SU-DHL-6 (cell line): Measurements from ENCODE around the gene NAV3.

Source experiments
- H2AFZ ChIP-seq: fragments of 200-600 bp; sonication (generic); 2 replicates; pipeline ENCODE4 v1.6.1; 2014; ENCODE audit warnings: low read depth, mild to moderate bottlenecking, moderate library complexity, mixed read lengths, antibody characterized with exemption, low read length; ENCODE audit not compliant: severe bottlenecking
- H3F3A ChIP-seq: fragments of 200-600 bp; shearing (Covaris generic); 2 replicates; pipeline ENCODE4 v1.6.0; 2016; ENCODE audit warnings: antibody characterized with exemption, mild to moderate bottlenecking; ENCODE audit not compliant: insufficient read depth
- H3K27ac ChIP-seq: fragments of 200-600 bp; sonication (generic); 2 replicates; pipeline ENCODE4 v1.5.1; 2016; ENCODE audit warnings: low read depth, mild to moderate bottlenecking, low read length, moderate library complexity, mixed read lengths
- H3K27me3 ChIP-seq: fragments of 200-600 bp; sonication (generic), shearing (Covaris generic); 2 replicates; pipeline ENCODE4 v1.6.0; 2014; ENCODE audit warnings: mild to moderate bottlenecking, low read length
- H3K36me3 ChIP-seq: fragments of 200-600 bp; sonication (generic); 2 replicates; pipeline ENCODE4 v1.6.1; 2014; ENCODE audit warnings: mild to moderate bottlenecking, low read length, mixed read lengths
- H3K4me2 ChIP-seq: fragments of 300-600, 200-600 bp; shearing (Covaris generic), sonication (generic); 2 replicates; pipeline ENCODE4 v1.6.0; 2014; ENCODE audit warnings: low read length, low read depth, mild to moderate bottlenecking; ENCODE audit not compliant: poor library complexity, severe bottlenecking
- H3K4me3 ChIP-seq: fragments of 200-600 bp; sonication (generic); 2 replicates; pipeline ENCODE4 v1.5.1; 2014; ENCODE audit warnings: antibody characterized with exemption, low read length, mild to moderate bottlenecking, mixed read lengths; ENCODE audit not compliant: insufficient read depth, poor library complexity, severe bottlenecking
- H3K79me2 ChIP-seq: fragments of 200-600 bp; sonication (generic); 2 replicates; pipeline ENCODE4 v1.6.1; 2014; ENCODE audit warnings: mild to moderate bottlenecking, low read length, moderate library complexity; ENCODE audit not compliant: insufficient read depth
- H3K9ac ChIP-seq: fragments of 200-600 bp; sonication (generic); 2 replicates; pipeline ENCODE4 v1.7.0; 2014; ENCODE audit warnings: mild to moderate bottlenecking, low read length
- H3K9me2 ChIP-seq: fragments of 200-600 bp; sonication (generic); replicated peaks from 2 replicates; pipeline ENCODE4 v1.6.1; 2014; ENCODE audit warnings: low read length; ENCODE audit not compliant: insufficient read depth
- H3K9me3 ChIP-seq: fragments of 200-600 bp; sonication (generic); 2 replicates; pipeline ENCODE4 v1.6.1; 2014; ENCODE audit warnings: low read length, mixed read lengths; ENCODE audit not compliant: insufficient read depth
- H4K20me1 ChIP-seq: fragments of 200-600 bp; sonication (generic); 2 replicates; pipeline ENCODE4 v1.6.1; 2014; ENCODE audit warnings: low read depth, mild to moderate bottlenecking, antibody characterized with exemption, low read length, moderate library complexity, mixed read lengths
- EZH2phosphoT487 ChIP-seq: fragments of 200-600 bp; sonication (generic), shearing (Covaris generic); conservative IDR thresholded peaks from 2 replicates; pipeline ENCODE4 v1.6.1; 2018; ENCODE audit warnings: mild to moderate bottlenecking, antibody characterized with exemption, low read length, moderate library complexity, mixed read lengths
- TF ChIP-seq, protein P1 (sequence below): fragments of 200-600 bp; sonication (generic); IDR thresholded peaks from one replicate; pipeline ENCODE4 v1.5.1; 2017; ENCODE audit warnings: antibody characterized with exemption, mild to moderate bottlenecking, low read length, moderate library complexity; ENCODE audit not compliant: insufficient read depth, poor library complexity, severe bottlenecking

NAV3 gene

DNA sequence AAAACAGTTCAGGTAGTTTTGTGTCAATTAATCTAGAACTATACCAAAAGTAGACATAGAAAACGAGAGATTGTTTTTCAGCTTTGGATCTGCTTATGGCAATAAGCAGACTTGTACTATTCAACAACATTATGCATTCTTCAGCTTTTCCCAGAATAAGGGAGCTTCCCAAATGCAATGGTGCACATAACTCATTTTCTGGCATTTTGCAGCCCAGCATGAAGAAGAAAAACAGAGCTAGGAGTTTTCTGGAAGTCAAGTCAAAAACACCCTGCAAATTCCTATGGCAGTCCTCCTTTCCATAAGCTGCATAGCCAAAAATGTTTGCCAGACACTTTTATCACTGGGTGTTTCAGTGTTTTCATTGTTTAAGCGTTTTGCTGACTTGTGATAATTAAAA, 314.7 kb downstream of the NAV3 start:
- Histone ChIP-seq H3K27ac (no peak overlapping the region), H2AFZ (no peak overlapping the region), H3K9ac (no peak overlapping the region), H4K20me1 (no peaks in the 10 kb centered on the region), H3K9me2 (no peaks in the 10 kb centered on the region), H3K4me2 (no peak overlapping the region), H3K36me3 (no peaks in the 10 kb centered on the region), H3K9me3 (no peaks in the 10 kb centered on the region), H3K27me3 (no peaks in the 10 kb centered on the region; the same call in 1 of the 2 replicates), H3K4me3 (no peak overlapping the region), H3K79me2 (no peaks in the 10 kb centered on the region), H3F3A (no peaks in the 10 kb centered on the region)
- TF ChIP-seq, protein P1, sequence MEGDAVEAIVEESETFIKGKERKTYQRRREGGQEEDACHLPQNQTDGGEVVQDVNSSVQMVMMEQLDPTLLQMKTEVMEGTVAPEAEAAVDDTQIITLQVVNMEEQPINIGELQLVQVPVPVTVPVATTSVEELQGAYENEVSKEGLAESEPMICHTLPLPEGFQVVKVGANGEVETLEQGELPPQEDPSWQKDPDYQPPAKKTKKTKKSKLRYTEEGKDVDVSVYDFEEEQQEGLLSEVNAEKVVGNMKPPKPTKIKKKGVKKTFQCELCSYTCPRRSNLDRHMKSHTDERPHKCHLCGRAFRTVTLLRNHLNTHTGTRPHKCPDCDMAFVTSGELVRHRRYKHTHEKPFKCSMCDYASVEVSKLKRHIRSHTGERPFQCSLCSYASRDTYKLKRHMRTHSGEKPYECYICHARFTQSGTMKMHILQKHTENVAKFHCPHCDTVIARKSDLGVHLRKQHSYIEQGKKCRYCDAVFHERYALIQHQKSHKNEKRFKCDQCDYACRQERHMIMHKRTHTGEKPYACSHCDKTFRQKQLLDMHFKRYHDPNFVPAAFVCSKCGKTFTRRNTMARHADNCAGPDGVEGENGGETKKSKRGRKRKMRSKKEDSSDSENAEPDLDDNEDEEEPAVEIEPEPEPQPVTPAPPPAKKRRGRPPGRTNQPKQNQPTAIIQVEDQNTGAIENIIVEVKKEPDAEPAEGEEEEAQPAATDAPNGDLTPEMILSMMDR: no peak
- TF ChIP-seq EZH2phosphoT487: no peak

DNA sequence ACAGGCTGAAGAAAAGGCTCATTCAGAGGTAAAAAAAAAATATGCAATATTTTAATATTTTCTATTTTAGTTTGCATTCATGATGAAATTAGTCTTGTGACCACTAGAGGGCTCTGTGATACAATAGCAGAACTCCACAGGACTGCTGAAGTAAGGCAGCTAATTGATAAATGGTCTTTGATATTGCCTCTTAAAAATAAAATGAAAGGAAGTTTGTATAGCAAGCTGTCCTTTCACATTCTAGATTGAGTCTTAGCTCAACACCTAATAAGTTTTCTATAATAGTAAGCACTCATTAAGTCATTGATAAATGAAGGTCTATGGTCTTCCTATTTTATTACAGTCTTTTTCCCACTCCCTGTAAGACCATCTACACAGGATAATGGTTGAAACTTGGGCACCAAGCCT, 315.7 kb downstream of the NAV3 start:
- no peaks in the 10 kb centered on the region for H3F3A ChIP-seq
- H3K9me2 ChIP-seq: no peaks in the 10 kb centered on the region
- no peaks in the 10 kb centered on the region for H3K36me3 ChIP-seq
- H4K20me1 ChIP-seq: no peaks in the 10 kb centered on the region
- H2AFZ ChIP-seq: no peak overlapping the region
- H3K79me2 ChIP-seq: no peaks in the 10 kb centered on the region
- H3K4me2 ChIP-seq: no peak overlapping the region
- H3K9me3 ChIP-seq: no peaks in the 10 kb centered on the region
- no peak for TF ChIP-seq EZH2phosphoT487
- TF ChIP-seq, protein P1: peak; percentile 64
- H3K27me3 ChIP-seq: no peaks in the 10 kb centered on the region; the same call in 1 of the 2 replicates
- no peak overlapping the region for H3K4me3 ChIP-seq
- H3K9ac ChIP-seq: no peak overlapping the region
- no peak overlapping the region for H3K27ac ChIP-seq

DNA sequence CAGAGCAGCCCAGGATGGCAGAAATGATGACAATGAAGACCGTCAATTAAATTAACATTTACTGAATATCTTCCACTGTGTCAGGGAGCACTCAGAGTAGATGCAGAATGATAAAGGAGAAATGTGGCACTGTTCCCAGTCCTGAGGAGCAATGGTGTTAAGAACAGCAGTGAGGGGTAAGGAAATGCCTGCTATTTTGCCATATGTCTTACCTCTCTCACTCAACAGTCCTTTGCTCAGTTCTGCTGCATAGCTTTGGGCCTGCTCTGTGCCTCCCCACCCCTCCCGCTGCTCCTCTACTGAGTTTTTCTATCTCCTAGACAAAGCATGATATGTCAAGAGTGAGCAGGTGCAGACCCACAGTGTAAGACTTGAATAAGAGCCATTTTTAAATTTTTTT, 318.8 kb downstream of the NAV3 start:
- TF ChIP-seq, protein P1: no peak
- no peak for TF ChIP-seq EZH2phosphoT487
- 0 out of 2 replicates have a peak, but pooled peaks cover 2% of the 10 kb centered on the region for H4K20me1 ChIP-seq
- H3K9me2 ChIP-seq: no peaks in the 10 kb centered on the region
- no peaks in the 10 kb centered on the region; the same call in 1 of the 2 replicates for H3K27me3 ChIP-seq
- H3F3A ChIP-seq: no peaks in the 10 kb centered on the region
- H3K9ac ChIP-seq: no peak overlapping the region
- H3K4me3 ChIP-seq: no peak overlapping the region
- no peak overlapping the region for H2AFZ ChIP-seq
- no peaks in the 10 kb centered on the region for H3K9me3 ChIP-seq
- no peak overlapping the region for H3K4me2 ChIP-seq
- no peaks in the 10 kb centered on the region for H3K36me3 ChIP-seq
- no peaks in the 10 kb centered on the region for H3K79me2 ChIP-seq
- H3K27ac ChIP-seq: no peak overlapping the region
